ENCODE results near the gene LRP1.

Gene LRP1

DNA sequence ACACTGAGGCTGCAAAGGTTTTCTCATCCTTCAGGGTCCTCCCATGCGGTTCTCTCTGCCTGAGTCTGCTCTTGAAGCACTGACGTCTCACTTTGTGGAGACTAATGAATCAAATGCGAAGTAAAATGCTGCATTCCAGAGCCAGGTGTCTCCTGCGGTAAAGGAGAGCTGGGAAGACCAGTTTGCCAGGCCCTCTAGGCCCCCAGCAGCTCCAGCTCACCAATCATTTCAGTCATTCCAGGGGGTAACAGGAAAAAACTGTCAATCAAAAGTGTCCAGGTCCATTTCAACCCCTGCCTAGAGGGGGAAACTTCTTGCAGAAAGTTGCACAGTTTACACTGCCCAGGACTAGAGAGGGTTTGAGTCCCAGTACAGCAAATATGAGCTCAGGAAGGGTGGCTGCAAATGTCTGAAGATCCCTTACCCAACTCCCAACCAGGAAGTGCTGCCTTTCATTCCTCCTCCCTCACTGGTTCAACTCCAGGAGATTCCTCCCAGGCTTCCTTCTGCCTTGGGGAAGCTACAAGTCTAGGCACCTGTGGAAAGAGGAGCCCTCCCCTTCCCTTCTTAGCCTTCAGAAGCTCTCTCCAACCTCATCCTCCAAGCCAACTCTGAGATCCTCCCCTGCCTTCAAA, 85.6 kb downstream of the LRP1 start:
- peak; percentile 57 for TF ChIP-seq PKNOX1 (IDR thresholded peaks at IDR 0.05)
- no peak for TF ChIP-seq TARDBP (IDR thresholded peaks at IDR 0.05)
- ChIA-PET POLR2A (interaction anchor here (7.3 kb wide), 1 partner anchor 17 kb away, joined by 87 read pairs; the partner anchor contains the start of gene SHMT2), CTCF (interaction anchor here (0.6 to 4.7 kb wide), 14 partner anchors 9 to 248 kb away, joined by 3 to 121 read pairs (median 4); partner anchors contain the start of genes GLI1, SHMT2 and STAC3)
- DNase-seq (ENCODE audit: extremely low spot score) = no peak

GRCh38 chr12:57214398-57214781, 86.1 kb downstream of the LRP1 start:
- CTCF ChIA-PET = interaction anchor here (0.6 to 4.7 kb wide), 13 partner anchors 8 to 247 kb away, joined by 3 to 121 read pairs (median 4); partner anchors contain the start of genes GLI1, SHMT2 and STAC3
- no peak for TF ChIP-seq SUZ12 (IDR thresholded peaks at IDR 0.05)
- peak; percentile 82 for DNase-seq (ENCODE audit: extremely low spot score)
- POLR2A ChIA-PET = interaction anchor here (7.3 kb wide), 1 partner anchor 17 kb away, joined by 87 read pairs; the partner anchor contains the start of gene SHMT2

DNA sequence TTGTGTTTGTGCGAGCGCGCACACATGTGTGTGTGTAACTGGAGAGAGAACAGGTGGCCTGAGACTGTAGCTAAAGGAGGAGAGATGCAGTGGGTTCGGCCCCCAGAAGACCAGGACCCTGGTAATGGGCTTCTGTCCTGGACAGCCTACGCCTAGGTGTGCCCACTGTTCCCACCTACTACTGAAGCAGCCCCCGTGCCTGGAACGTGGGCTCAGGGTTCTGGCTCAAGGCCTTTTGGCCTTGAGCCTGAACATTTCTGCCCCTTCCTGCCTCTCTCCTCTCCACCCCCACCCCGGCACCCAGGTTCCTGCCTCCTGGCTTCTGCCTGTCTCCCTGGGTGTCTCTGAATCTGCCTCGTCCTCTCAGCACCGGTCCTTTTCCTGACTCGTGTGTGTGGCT, 86.8 kb downstream of the LRP1 start:
- TF ChIP-seq FOXK2 (IDR thresholded peaks at IDR 0.05) (no peak), FOXM1 (IDR thresholded peaks at IDR 0.05; ENCODE audit: borderline replicate concordance) (no peak), TARDBP (IDR thresholded peaks at IDR 0.05) (no peak), ZNF384 (IDR thresholded peaks at IDR 0.05) (no peak), ARNT (IDR thresholded peaks at IDR 0.05) (no peak), SUZ12 (IDR thresholded peaks at IDR 0.05) (no peak), SP1 (IDR thresholded peaks at IDR 0.05) (no peak), L3MBTL2 (conservative IDR thresholded peaks at IDR 0.05) (no peak), CTBP1 (IDR thresholded peaks at IDR 0.05; ENCODE audit: borderline replicate concordance) (no peak), PKNOX1 (IDR thresholded peaks at IDR 0.05) (no peak), BHLHE40 (IDR thresholded peaks at IDR 0.05; ENCODE audit: borderline replicate concordance) (no peak), LEF1 (IDR thresholded peaks at IDR 0.05; ENCODE audit: borderline replicate concordance) (no peak), FOXA1 (IDR thresholded peaks at IDR 0.05) (no peak), HDGF (IDR thresholded peaks at IDR 0.05; ENCODE audit: borderline replicate concordance) (no peak), ELF4 (IDR thresholded peaks at IDR 0.05) (no peak), NFRKB (IDR thresholded peaks at IDR 0.05) (no peak)
- no peak for DNase-seq (ENCODE audit: extremely low spot score)
- POLR2A ChIA-PET = interaction anchor here (1.1 to 7.3 kb wide), 2 partner anchors 16 to 23 kb away, joined by 3 to 87 read pairs; partner anchors contain the start of gene SHMT2
- CTCF ChIA-PET = interaction anchor here (1.3 to 4.7 kb wide), 4 partner anchors 15 to 247 kb away, joined by 4 to 121 read pairs (median 12); partner anchors contain the start of gene SHMT2

GRCh38 chr12:57215668-57216013, 87.4 kb downstream of the LRP1 start:
- TF ChIP-seq SP1 (IDR thresholded peaks at IDR 0.05) = no peak
- DNase-seq (ENCODE audit: extremely low spot score) = no peak
- ChIA-PET CTCF (interaction anchor here (4.7 kb wide), 1 partner anchor 26 kb away, joined by 121 read pairs; a partner anchor contains a TSS), POLR2A (interaction anchor here (1.1 to 7.3 kb wide), 3 partner anchors 11 to 22 kb away, joined by 3 to 87 read pairs (median 3); partner anchors contain the start of gene SHMT2)

- CTCF ChIA-PET = interaction anchor here (2.6 to 4.7 kb wide), 2 partner anchors 25 to 27 kb away, joined by 15 to 121 read pairs; a partner anchor contains a TSS
- peak; percentile 58 for DNase-seq (ENCODE audit: extremely low spot score)
- TF ChIP-seq NFRKB (IDR thresholded peaks at IDR 0.05) = no peak
- TF ChIP-seq CTBP1 (IDR thresholded peaks at IDR 0.05; ENCODE audit: borderline replicate concordance) = no peak
- no peak for TF ChIP-seq FOXK2 (IDR thresholded peaks at IDR 0.05)
- peak; percentile 50; the same call in 1 of the 2 replicates for TF ChIP-seq PKNOX1 (IDR thresholded peaks at IDR 0.05)
- POLR2A ChIA-PET = interaction anchor here (1.1 to 7.3 kb wide), 4 partner anchors 11 to 35 kb away, joined by 3 to 87 read pairs (median 3); partner anchors contain the start of genes SHMT2 and STAC3
These were observed 88.0 kb downstream of the LRP1 start, which contains the start of gene NXPH4 for GRCh38 chr12:57216014-57216911. NXPH4 (plus strand) TSS chr12:57216794; CDS start chr12:57216970, 176 bp downstream.

Measured in HEK293T (cell line).